Uterine smooth muscle cell (primary cell): ENCODE results near the gene TRIM67. TPM values are rescaled to one million over a fixed set of nuclear protein-coding genes. Genes with fewer than 3 reads are reported as not detected.

ENCODE experiments used
- total RNA-seq: library from RNA; depleted of rRNA; stranded (reverse); fragments of >200 nt; gene quantifications from 2 replicates; pipeline ENCODE4 v1.2.3, GENCODE V29; 2014

TRIM67 gene
- not detected in 2 replicates for total RNA-seq

DNA sequence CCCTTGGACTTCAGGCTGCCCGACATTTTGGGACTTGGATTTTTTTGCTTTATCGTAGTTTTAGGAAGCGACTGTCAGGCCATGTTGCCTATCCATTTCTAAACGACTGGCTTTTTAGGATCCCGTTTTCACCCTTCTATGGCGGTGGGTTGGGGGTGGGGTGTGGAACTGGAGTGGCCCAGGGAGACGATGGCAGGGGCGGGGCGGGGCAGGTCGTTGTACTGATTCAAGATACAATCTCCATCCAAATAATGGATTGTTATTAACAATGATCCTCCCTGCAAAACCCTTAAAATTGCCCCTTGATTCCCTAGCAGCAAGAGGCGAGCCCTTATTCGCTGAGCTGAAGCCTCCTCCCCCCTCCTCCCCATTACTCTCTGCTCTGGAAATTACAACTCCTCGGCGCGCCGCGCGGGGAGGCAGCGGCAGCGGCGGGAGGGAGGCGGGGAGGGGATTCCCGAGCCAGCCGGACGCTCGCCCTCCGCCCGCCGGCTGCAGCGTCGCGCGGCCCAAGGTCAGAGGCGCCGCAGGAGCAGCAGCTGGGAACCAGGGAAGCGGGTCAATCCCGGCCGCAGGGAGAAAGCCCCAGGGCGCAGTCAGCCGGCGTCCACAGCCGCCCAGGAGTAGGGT is at the start of gene TRIM67:
Gene TRIM67 (plus strand): TSS at position 392 of the 630 bp plus-strand sequence. CDS start 912 bp downstream, outside the sequence.

GRCh38 chr1:231240883-231241735 is 79.3 kb downstream of the TRIM67 start, which contains the start of gene GNPAT:
TSS of gene GNPAT (plus strand) at chr1:231241212. CDS start at chr1:231241379, 167 bp downstream.

Other genes with a start within 250 kb of the TRIM67 start
- 16.6 and 17.9 TPM in 2 replicates for gene TTC13, start 183.2 kb upstream of the TRIM67 start, total RNA-seq
- gene ARV1, start 183.0 kb upstream of the TRIM67 start, total RNA-seq = 12.5 and 16.7 TPM in 2 replicates
- 8.1 and 9.4 TPM in 2 replicates for gene FAM89A, start 121.8 kb upstream of the TRIM67 start, total RNA-seq
- gene GNPAT, start 79.2 kb downstream of the TRIM67 start, total RNA-seq = 58.4 and 65.0 TPM in 2 replicates
- 18.2 and 19.1 TPM in 2 replicates for gene EXOC8, start 175.8 kb downstream of the TRIM67 start, total RNA-seq
- 12.2 and 17.4 TPM in 2 replicates for gene SPRTN, start 176.2 kb downstream of the TRIM67 start, total RNA-seq